HepG2 (cell line): ENCODE results near the gene LGI4.

ENCODE experiments used
- EZH2 ChIP-seq: conservative IDR thresholded peaks from 2 replicates; pipeline ENCODE4 v1.6.1; 2012; ENCODE audit warnings: mild to moderate bottlenecking, low read depth, low read length, moderate library complexity
- IKZF1 ChIP-seq: fragments of 450-650 bp; IDR thresholded peaks from 2 replicates; pipeline ENCODE4 v1.7.1; 2016
- JDP2 ChIP-seq: sonication (generic); formaldehyde crosslinking; IDR thresholded peaks from 2 replicates; pipeline ENCODE4 v1.8.1; 2022; ENCODE audit warnings: missing genetic modification reagents, borderline replicate concordance
- MAX ChIP-seq: IDR thresholded peaks from 2 replicates; pipeline ENCODE4 v1.6.1; 2012; ENCODE audit warnings: inconsistent platforms
- RFX5 ChIP-seq: IDR thresholded peaks from 2 replicates; pipeline ENCODE4 v1.6.1; 2011; ENCODE audit warnings: low read depth, low read length, improper control_type of control experiment
- SNRNP70 ChIP-seq: fragments of 200-400 bp; formaldehyde crosslinking; IDR thresholded peaks from 2 replicates; pipeline ENCODE4 v1.6.1; 2017; ENCODE audit warnings: mild to moderate bottlenecking, low read depth, low read length, moderate library complexity
- SRF ChIP-seq: IDR thresholded peaks from 2 replicates; pipeline ENCODE4 v1.6.1; 2011; ENCODE audit warnings: mild to moderate bottlenecking, low read depth, low read length, moderate library complexity
- SRSF1 ChIP-seq: fragments of 200-400 bp; formaldehyde crosslinking; optimal IDR thresholded peaks from 2 replicates; pipeline ENCODE3; 2017; ENCODE audit warnings: mild to moderate bottlenecking, low read depth, low read length, moderate library complexity
- YY1 ChIP-seq: IDR thresholded peaks from 2 replicates; pipeline ENCODE4 v1.6.1; 2011; ENCODE audit warnings: low read length, low read depth, moderate library complexity, mild to moderate bottlenecking; ENCODE audit not compliant: insufficient read depth, insufficient replicate concordance
- ZNF124 ChIP-seq: sonication (generic); formaldehyde crosslinking; IDR thresholded peaks from 2 replicates; pipeline ENCODE4 v1.4.0; 2020; ENCODE audit warnings: missing genetic modification reagents

GRCh38 chr19:35122687-35123551 is 11.9 kb downstream of the LGI4 start:
- TF ChIP-seq ZNF124 (no peak), MAX (no peak), SRF (no peak), JDP2 (no peak), SRSF1 (no peak), SNRNP70 (no peak), YY1 (no peak), RFX5 (no peak), IKZF1 (no peak), EZH2 (no peak)
